ENCODE data around the gene WBP1L. TPM values are rescaled to one million over a fixed set of nuclear protein-coding genes. Genes with fewer than 3 reads are reported as not detected.
A peak's percentile ranks its signal among the peaks of the same experiment; 100 is the strongest.

Gene WBP1L
- total and polyA plus RNA-seq, 12 donors: 14.3 to 33.3 (median 20.7) TPM

DNA sequence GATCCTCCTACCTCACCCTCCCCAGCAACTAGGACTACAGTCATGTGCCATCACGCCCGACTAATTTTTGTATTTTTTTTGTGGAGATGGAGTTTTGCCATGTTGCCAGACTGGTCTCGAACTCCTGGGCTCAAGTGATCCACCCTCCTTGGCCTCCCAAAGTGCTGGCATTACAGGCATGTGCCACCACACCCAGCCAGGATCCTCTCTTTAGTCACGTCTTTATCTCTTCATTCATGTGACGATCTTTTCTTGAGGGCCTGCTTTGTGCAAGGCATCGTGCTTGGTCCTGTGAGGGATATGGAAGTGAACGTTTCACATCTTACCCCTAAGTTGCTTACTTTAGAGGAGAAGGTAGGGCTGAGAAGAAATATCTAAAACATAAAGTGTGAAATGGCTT is 21.6 kb downstream of the WBP1L start:
- no peak overlapping the region for H3K4me3 ChIP-seq
- H3K36me3 ChIP-seq: peaks cover 0 to 22% (median 0%) of the 10 kb centered on the region in 9 donors
- no peak for ATAC-seq
- no peak for DNase-seq
- peaks cover 0 to 81% (median 46%) of the 10 kb centered on the region in 9 donors for H3K4me1 ChIP-seq
- no peaks in the 10 kb centered on the region for H3K27me3 ChIP-seq
- WGBS, 2 donors: 74 to 83% methylated on average over 7 of the region's 7 CpGs
- no peak overlapping the region for H3K27ac ChIP-seq
- no peaks in the 10 kb centered on the region for H3K9me3 ChIP-seq
- intact Hi-C loops (cut with DNase I): no loop called here
- TF ChIP-seq, protein P1, sequence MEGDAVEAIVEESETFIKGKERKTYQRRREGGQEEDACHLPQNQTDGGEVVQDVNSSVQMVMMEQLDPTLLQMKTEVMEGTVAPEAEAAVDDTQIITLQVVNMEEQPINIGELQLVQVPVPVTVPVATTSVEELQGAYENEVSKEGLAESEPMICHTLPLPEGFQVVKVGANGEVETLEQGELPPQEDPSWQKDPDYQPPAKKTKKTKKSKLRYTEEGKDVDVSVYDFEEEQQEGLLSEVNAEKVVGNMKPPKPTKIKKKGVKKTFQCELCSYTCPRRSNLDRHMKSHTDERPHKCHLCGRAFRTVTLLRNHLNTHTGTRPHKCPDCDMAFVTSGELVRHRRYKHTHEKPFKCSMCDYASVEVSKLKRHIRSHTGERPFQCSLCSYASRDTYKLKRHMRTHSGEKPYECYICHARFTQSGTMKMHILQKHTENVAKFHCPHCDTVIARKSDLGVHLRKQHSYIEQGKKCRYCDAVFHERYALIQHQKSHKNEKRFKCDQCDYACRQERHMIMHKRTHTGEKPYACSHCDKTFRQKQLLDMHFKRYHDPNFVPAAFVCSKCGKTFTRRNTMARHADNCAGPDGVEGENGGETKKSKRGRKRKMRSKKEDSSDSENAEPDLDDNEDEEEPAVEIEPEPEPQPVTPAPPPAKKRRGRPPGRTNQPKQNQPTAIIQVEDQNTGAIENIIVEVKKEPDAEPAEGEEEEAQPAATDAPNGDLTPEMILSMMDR (IDR thresholded peaks at IDR 0.05): no peak

DNA sequence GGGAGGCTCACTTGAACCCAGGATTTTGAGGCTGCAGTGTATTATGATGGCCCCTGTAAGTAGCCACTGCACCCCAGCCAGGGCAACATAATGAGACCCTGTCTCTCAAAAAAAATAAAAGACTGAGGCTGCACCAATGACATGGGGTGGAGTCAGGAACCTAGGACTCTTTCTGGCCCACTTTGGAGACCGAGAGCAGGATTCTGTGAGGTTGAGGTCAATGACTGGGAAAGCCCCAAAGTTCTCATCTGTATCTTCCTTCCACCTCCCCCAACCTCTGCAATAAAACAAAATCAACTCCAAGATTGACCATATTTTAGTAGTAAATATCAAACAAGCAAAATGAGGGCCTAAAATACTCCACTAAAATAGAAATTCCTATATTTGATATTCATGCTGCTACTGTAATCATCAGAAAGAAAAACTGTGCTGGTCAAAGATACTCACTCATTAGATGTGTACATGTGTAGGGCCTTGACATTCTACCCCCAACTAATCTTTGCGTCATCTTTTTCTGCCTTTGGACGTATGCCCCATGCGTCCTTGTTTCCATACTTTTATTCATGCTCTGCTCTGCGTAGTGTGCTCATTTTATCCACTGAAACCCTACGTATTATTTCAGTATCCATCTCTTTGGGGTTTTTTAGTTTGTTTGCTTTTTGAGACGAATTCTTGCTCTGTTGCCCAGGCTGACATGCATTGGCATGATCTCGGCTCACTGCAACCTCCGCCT is 23.8 kb downstream of the WBP1L start:
- Histone ChIP-seq H3K36me3 (peaks cover 0 to 22% (median 0%) of the 10 kb centered on the region in 9 donors), H3K4me1 (peaks cover 0 to 85% (median 52%) of the 10 kb centered on the region in 9 donors), H3K27me3 (no peaks in the 10 kb centered on the region), H3K4me3 (no peak overlapping the region), H3K27ac (no peak overlapping the region), H3K9me3 (no peaks in the 10 kb centered on the region)
- 88 to 93% methylated on average over 9 of the region's 9 CpGs for WGBS, 2 donors
- DNase-seq (no peak), ATAC-seq (no peak)
- intact Hi-C loops (cut with DNase I): no loop called here
- TF ChIP-seq, protein P1 (IDR thresholded peaks at IDR 0.05): no peak

GRCh38 chr10:102769375-102770107 is 25.8 kb downstream of the WBP1L start:
- no peak for ATAC-seq
- no peaks in the 10 kb centered on the region for H3K27me3 ChIP-seq
- no peak for DNase-seq
- peaks cover 0 to 14% (median 0%) of the 10 kb centered on the region in 9 donors for H3K36me3 ChIP-seq
- no peaks in the 10 kb centered on the region for H3K9me3 ChIP-seq
- H3K4me3 ChIP-seq: no peak overlapping the region
- H3K27ac ChIP-seq: peak overlapping the region in 5 of 10 donors; percentile 22 to 68 (median 27)
- H3K4me1 ChIP-seq: peaks cover 11 to 85% (median 60%) of the 10 kb centered on the region in 9 donors
- TF ChIP-seq, protein P1 (IDR thresholded peaks at IDR 0.05): no peak
- WGBS, 2 donors: 65 to 66% methylated on average over 7 of the region's 7 CpGs
- intact Hi-C loops (cut with DNase I): no loop called here

- no peak overlapping the region for H3K4me3 ChIP-seq
- peaks cover 16 to 85% (median 60%) of the 10 kb centered on the region in 9 donors for H3K4me1 ChIP-seq
- peaks cover 0 to 12% (median 0%) of the 10 kb centered on the region in 9 donors for H3K36me3 ChIP-seq
- ATAC-seq: no peak
- intact Hi-C loops (cut with DNase I): no loop called here
- H3K27me3 ChIP-seq: no peaks in the 10 kb centered on the region
- TF ChIP-seq, protein P1 (IDR thresholded peaks at IDR 0.05): no peak
- WGBS, 2 donors: 62 to 68% methylated on average over 3 of the region's 3 CpGs
- no peaks in the 10 kb centered on the region for H3K9me3 ChIP-seq
- no peak for DNase-seq
- H3K27ac ChIP-seq: peak overlapping the region in 6 of 10 donors; percentile 22 to 68 (median 28)
These were observed 26.3 kb downstream of the WBP1L start for GRCh38 chr10:102770108-102770482.

All from heart right ventricle (tissue), 16 donors.